Measurements from ENCODE around the gene CTSC. TPM values are rescaled to one million over a fixed set of nuclear protein-coding genes. Genes with fewer than 3 reads are reported as not detected.

The CTSC gene
- total and polyA plus RNA-seq, 4 experiments from 2014 or later: 57.1 to 161 (median 99.3) TPM

GRCh38 chr11:88280673-88281316 is 56.7 kb downstream of the CTSC start:
- CTCF ChIA-PET (ENCODE audit: partially characterized antibody): interaction anchor here (2.0 kb wide), 1 partner anchor 14 kb away, joined by 7 read pairs; no protein-coding TSS in a partner anchor
- H3K27me3 Mint-ChIP-seq: no peaks in the 10 kb centered on the region
- no peaks in the 10 kb centered on the region for H3K27me3 ChIP-seq (ENCODE audit: insufficient read depth, low read length)

GRCh38 chr11:88277349-88277915 is 60.1 kb downstream of the CTSC start:
- Mint-ChIP-seq H3K4me3 (no peak overlapping the region), H3K4me1 (peaks cover 0 to 2% (median 0%) of the 10 kb centered on the region in 4 donors), H3K27ac (peak overlapping the region in 2 of 7 donors; percentile 9 to 10), H3K27me3 (no peaks in the 10 kb centered on the region), H3K9me3 (peaks cover 0 to 7% (median 0%) of the 10 kb centered on the region in 8 donors), H3K36me3 (peaks cover 4 to 16% of the 10 kb centered on the region in 2 donors)
- H3K4me3 ChIP-seq (ENCODE audit: low read length in 2 of 2): no peak overlapping the region
- POLR2A ChIA-PET (ENCODE audit: partially characterized antibody): no interaction called here
- intact Hi-C loops (cut with micrococcal nuclease): no loop called here
- no peaks in the 10 kb centered on the region for H3K9me3 ChIP-seq (ENCODE audit: control insufficient read depth in 1 of 2, low read length in 2 of 2)
- no peak for DNase-seq
- no peaks in the 10 kb centered on the region for H3K36me3 ChIP-seq (ENCODE audit: insufficient read depth, low read length)
- CTCF ChIA-PET (ENCODE audit: partially characterized antibody): no interaction called here
- no peaks in the 10 kb centered on the region for H3K4me1 ChIP-seq (ENCODE audit: insufficient read depth, low read length)
- no peak overlapping the region for H3K27ac ChIP-seq (ENCODE audit: low read depth, low read length)
- no peaks in the 10 kb centered on the region for H3K27me3 ChIP-seq (ENCODE audit: insufficient read depth, low read length)

More at GRCh38 chr11:88280673-88281316, 56.7 kb downstream of the CTSC start:
- no peaks in the 10 kb centered on the region for H3K9me3 ChIP-seq (ENCODE audit: control insufficient read depth in 1 of 2, low read length in 2 of 2)
- H3K4me3 ChIP-seq (ENCODE audit: low read length in 2 of 2): no peak overlapping the region
- Mint-ChIP-seq H3K9me3 (peaks cover 0 to 7% (median 0%) of the 10 kb centered on the region in 8 donors), H3K36me3 (peaks cover 8 to 25% of the 10 kb centered on the region in 2 donors), H3K4me1 (peaks cover 0 to 2% (median 0%) of the 10 kb centered on the region in 4 donors), H3K27ac (no peak overlapping the region), H3K4me3 (no peak overlapping the region)
- intact Hi-C loops (cut with micrococcal nuclease): no loop called here
- POLR2A ChIA-PET (ENCODE audit: partially characterized antibody): interaction anchor here (0.6 kb wide), 1 partner anchor 43 kb away, joined by 3 read pairs; no protein-coding TSS in a partner anchor
- H3K27ac ChIP-seq (ENCODE audit: low read depth, low read length): no peak overlapping the region
- no peaks in the 10 kb centered on the region for H3K4me1 ChIP-seq (ENCODE audit: insufficient read depth, low read length)
- H3K36me3 ChIP-seq (ENCODE audit: insufficient read depth, low read length): no peaks in the 10 kb centered on the region
- DNase-seq: no peak

- H3K27me3 ChIP-seq (ENCODE audit: insufficient read depth, low read length): no peaks in the 10 kb centered on the region
- Mint-ChIP-seq H3K4me1 (peaks cover 0 to 2% (median 0%) of the 10 kb centered on the region in 4 donors), H3K27ac (no peak overlapping the region), H3K36me3 (peaks cover 8 to 25% of the 10 kb centered on the region in 2 donors), H3K4me3 (no peak overlapping the region), H3K27me3 (no peaks in the 10 kb centered on the region), H3K9me3 (peaks cover 0 to 7% (median 1%) of the 10 kb centered on the region in 8 donors)
- ChIA-PET POLR2A (ENCODE audit: partially characterized antibody) (no interaction called here), CTCF (ENCODE audit: partially characterized antibody) (no interaction called here)
- no peak overlapping the region for H3K4me3 ChIP-seq (ENCODE audit: low read length in 2 of 2)
- intact Hi-C loops (cut with micrococcal nuclease): no loop called here
- no peak for DNase-seq
- no peaks in the 10 kb centered on the region for H3K36me3 ChIP-seq (ENCODE audit: insufficient read depth, low read length)
- no peaks in the 10 kb centered on the region for H3K9me3 ChIP-seq (ENCODE audit: control insufficient read depth in 1 of 2, low read length in 2 of 2)
- H3K27ac ChIP-seq (ENCODE audit: low read depth, low read length): no peak overlapping the region
- H3K4me1 ChIP-seq (ENCODE audit: insufficient read depth, low read length): no peaks in the 10 kb centered on the region
Measured at GRCh38 chr11:88275636-88276035, 61.9 kb downstream of the CTSC start.

- H3K9me3 Mint-ChIP-seq: peaks cover 0 to 13% (median 6%) of the 10 kb centered on the region in 8 donors
- no peak overlapping the region for H3K27ac ChIP-seq (ENCODE audit: low read depth, low read length)
- no peaks in the 10 kb centered on the region for H3K27me3 Mint-ChIP-seq
- H3K4me1 ChIP-seq (ENCODE audit: insufficient read depth, low read length): no peaks in the 10 kb centered on the region
- H3K4me1 Mint-ChIP-seq: no peaks in the 10 kb centered on the region
- no peaks in the 10 kb centered on the region for H3K36me3 ChIP-seq (ENCODE audit: insufficient read depth, low read length)
- ChIA-PET CTCF (ENCODE audit: partially characterized antibody) (no interaction called here), POLR2A (ENCODE audit: partially characterized antibody) (no interaction called here)
- no peaks in the 10 kb centered on the region for H3K27me3 ChIP-seq (ENCODE audit: insufficient read depth, low read length)
- DNase-seq: no peak
- H3K36me3 Mint-ChIP-seq: peaks cover 39 to 68% of the 10 kb centered on the region in 2 donors
- intact Hi-C loops (cut with micrococcal nuclease): no loop called here
- no peak overlapping the region for H3K4me3 Mint-ChIP-seq
- H3K9me3 ChIP-seq (ENCODE audit: control insufficient read depth in 1 of 2, low read length in 2 of 2): no peaks in the 10 kb centered on the region
- H3K4me3 ChIP-seq (ENCODE audit: low read length in 2 of 2): no peak overlapping the region
- H3K27ac Mint-ChIP-seq: no peak overlapping the region
Measured at GRCh38 chr11:88266919-88267318, 70.6 kb downstream of the CTSC start.

- Mint-ChIP-seq H3K4me1 (no peaks in the 10 kb centered on the region), H3K36me3 (peaks cover 43 to 70% of the 10 kb centered on the region in 2 donors), H3K4me3 (no peak overlapping the region), H3K9me3 (peaks cover 3 to 20% (median 14%) of the 10 kb centered on the region in 8 donors), H3K27ac (no peak overlapping the region), H3K27me3 (no peaks in the 10 kb centered on the region)
- H3K9me3 ChIP-seq (ENCODE audit: control insufficient read depth in 1 of 2, low read length in 2 of 2): no peaks in the 10 kb centered on the region
- no peak for DNase-seq
- H3K36me3 ChIP-seq (ENCODE audit: insufficient read depth, low read length): no peaks in the 10 kb centered on the region
- no peaks in the 10 kb centered on the region for H3K27me3 ChIP-seq (ENCODE audit: insufficient read depth, low read length)
- no peak overlapping the region for H3K4me3 ChIP-seq (ENCODE audit: low read length in 2 of 2)
- intact Hi-C loops (cut with micrococcal nuclease): no loop called here
- no peak overlapping the region for H3K27ac ChIP-seq (ENCODE audit: low read depth, low read length)
- POLR2A ChIA-PET (ENCODE audit: partially characterized antibody): no interaction called here
- CTCF ChIA-PET (ENCODE audit: partially characterized antibody): no interaction called here
- no peaks in the 10 kb centered on the region for H3K4me1 ChIP-seq (ENCODE audit: insufficient read depth, low read length)
Measured at GRCh38 chr11:88266157-88266556, 71.4 kb downstream of the CTSC start.

GRCh38 chr11:88259431-88259830 is 78.1 kb downstream of the CTSC start:
- H3K4me3 ChIP-seq (ENCODE audit: low read length in 2 of 2): no peak overlapping the region
- no peaks in the 10 kb centered on the region for H3K9me3 ChIP-seq (ENCODE audit: control insufficient read depth in 1 of 2, low read length in 2 of 2)
- H3K27ac ChIP-seq (ENCODE audit: low read depth, low read length): no peak overlapping the region
- H3K27me3 ChIP-seq (ENCODE audit: insufficient read depth, low read length): no peaks in the 10 kb centered on the region
- Mint-ChIP-seq H3K27ac (no peak overlapping the region), H3K27me3 (no peaks in the 10 kb centered on the region), H3K9me3 (peaks cover 10 to 66% (median 54%) of the 10 kb centered on the region in 8 donors), H3K4me3 (no peak overlapping the region), H3K36me3 (peaks cover 24 to 43% of the 10 kb centered on the region in 2 donors), H3K4me1 (no peaks in the 10 kb centered on the region)
- intact Hi-C loops (cut with micrococcal nuclease): no loop called here
- POLR2A ChIA-PET (ENCODE audit: partially characterized antibody): interaction anchor here (0.8 kb wide), 1 partner anchor 8 kb away, joined by 3 read pairs; no protein-coding TSS in a partner anchor
- H3K36me3 ChIP-seq (ENCODE audit: insufficient read depth, low read length): no peaks in the 10 kb centered on the region
- CTCF ChIA-PET (ENCODE audit: partially characterized antibody): interaction anchor here (1.0 to 1.3 kb wide), 2 partner anchors 11 to 28 kb away, joined by 3 to 4 read pairs; no protein-coding TSS in a partner anchor
- DNase-seq: no peak
- no peaks in the 10 kb centered on the region for H3K4me1 ChIP-seq (ENCODE audit: insufficient read depth, low read length)

- Histone ChIP-seq H3K4me3 (ENCODE audit: low read length in 2 of 2) (no peak overlapping the region), H3K9me3 (ENCODE audit: control insufficient read depth in 1 of 2, low read length in 2 of 2) (no peaks in the 10 kb centered on the region), H3K27me3 (ENCODE audit: insufficient read depth, low read length) (no peaks in the 10 kb centered on the region), H3K27ac (ENCODE audit: low read depth, low read length) (no peak overlapping the region), H3K36me3 (ENCODE audit: insufficient read depth, low read length) (no peaks in the 10 kb centered on the region), H3K4me1 (ENCODE audit: insufficient read depth, low read length) (no peaks in the 10 kb centered on the region)
- peaks cover 0 to 9% of the 10 kb centered on the region in 2 donors for H3K36me3 Mint-ChIP-seq
- peaks cover 2 to 17% (median 7%) of the 10 kb centered on the region in 8 donors for H3K9me3 Mint-ChIP-seq
- CTCF ChIA-PET (ENCODE audit: partially characterized antibody): no interaction called here
- H3K4me3 Mint-ChIP-seq: no peak overlapping the region
- intact Hi-C loops (cut with micrococcal nuclease): no loop called here
- POLR2A ChIA-PET (ENCODE audit: partially characterized antibody): no interaction called here
- no peak overlapping the region for H3K27ac Mint-ChIP-seq
- DNase-seq: no peak
- H3K27me3 Mint-ChIP-seq: no peaks in the 10 kb centered on the region
- H3K4me1 Mint-ChIP-seq: no peaks in the 10 kb centered on the region
Measured at GRCh38 chr11:88252208-88252607, 85.3 kb downstream of the CTSC start.

Data from CD4-positive, alpha-beta memory T cell (primary cell).